H9 (cell line): Measurements from ENCODE around the gene RIPOR1. TPM values are rescaled to one million over a fixed set of nuclear protein-coding genes. Genes with fewer than 3 reads are reported as not detected.
"Not testable (repeated sequence)": the region's sequence is repeated elsewhere in the genome, so short reads cannot be mapped to it uniquely, and the experiment has no call there.

ENCODE experiments used
- DNase-seq: peaks from one replicate; pipeline ENCODE4 v3.0.0-alpha.2; 2017
- H2AFZ ChIP-seq: one replicate; pipeline ENCODE4 v1.6.1; 2013; ENCODE audit warnings: mild to moderate bottlenecking, low read length, control low read depth, moderate library complexity
- H2AK5ac ChIP-seq: 2 replicates; pipeline ENCODE4 v1.6.1; 2013; ENCODE audit warnings: low read length, control low read depth, mixed read lengths; ENCODE audit not compliant: insufficient read length
- H2BK120ac ChIP-seq: one replicate; pipeline ENCODE4 v1.6.1; 2013; ENCODE audit warnings: low read depth, mild to moderate bottlenecking, low read length, control low read depth, inconsistent platforms; ENCODE audit not compliant: poor library complexity, severe bottlenecking
- H2BK12ac ChIP-seq: 2 replicates; pipeline ENCODE4 v1.6.1; 2013; ENCODE audit warnings: low read length, control low read depth, mixed read lengths, low read depth; ENCODE audit not compliant: insufficient read length
- H2BK15ac ChIP-seq: 2 replicates; pipeline ENCODE4 v1.6.1; 2013; ENCODE audit warnings: low read depth, low read length, control low read depth
- H2BK20ac ChIP-seq: one replicate; pipeline ENCODE4 v1.6.1; 2013; ENCODE audit warnings: low read depth, mild to moderate bottlenecking, low read length, control low read depth, inconsistent platforms; ENCODE audit not compliant: poor library complexity, severe bottlenecking
- H2BK5ac ChIP-seq: 2 replicates; pipeline ENCODE4 v1.6.1; 2013; ENCODE audit warnings: low read length, control low read depth, mixed read lengths; ENCODE audit not compliant: insufficient read length
- H3K14ac ChIP-seq: 2 replicates; pipeline ENCODE4 v1.6.1; 2013; ENCODE audit warnings: low read length, control low read depth; ENCODE audit not compliant: insufficient read depth
- H3K18ac ChIP-seq: 2 replicates; pipeline ENCODE4 v1.6.1; 2013; ENCODE audit warnings: low read depth, mild to moderate bottlenecking, mixed read lengths, low read length, control low read depth; ENCODE audit not compliant: insufficient read length
- H3K23ac ChIP-seq: 2 replicates; pipeline ENCODE4 v1.6.1; 2013; ENCODE audit warnings: low read length, control low read depth, mixed read lengths, low read depth; ENCODE audit not compliant: insufficient read length
- H3K23me2 ChIP-seq: 2 replicates; pipeline ENCODE4 v1.6.1; 2013; ENCODE audit warnings: low read depth, mild to moderate bottlenecking, mixed read lengths, low read length, control low read depth; ENCODE audit not compliant: insufficient read length, poor library complexity, severe bottlenecking
- H3K27ac ChIP-seq: 2 replicates; pipeline ENCODE4 v1.5.1; 2013; ENCODE audit warnings: low read length, control low read depth, mixed read lengths, low read depth; ENCODE audit not compliant: insufficient read length
- H3K27me3 ChIP-seq: 2 replicates; pipeline ENCODE4 v1.6.1; 2013; ENCODE audit warnings: low read length, control low read depth, inconsistent platforms; ENCODE audit not compliant: insufficient read depth
- H3K4ac ChIP-seq: 2 replicates; pipeline ENCODE4 v1.6.1; 2013; ENCODE audit warnings: low read depth, mild to moderate bottlenecking, control low read depth, inconsistent platforms, low read length, moderate library complexity
- H3K4me1 ChIP-seq: 2 replicates; pipeline ENCODE4 v1.6.1; 2013; ENCODE audit warnings: low read length, control low read depth, inconsistent platforms; ENCODE audit not compliant: insufficient read depth
- H3K4me2 ChIP-seq: 2 replicates; pipeline ENCODE4 v1.6.1; 2013; ENCODE audit warnings: low read length, control low read depth, mixed read lengths; ENCODE audit not compliant: insufficient read length, insufficient read depth
- H3K56ac ChIP-seq: 2 replicates; pipeline ENCODE4 v1.6.1; 2013; ENCODE audit warnings: low read depth, mild to moderate bottlenecking, mixed read lengths, low read length, control low read depth; ENCODE audit not compliant: insufficient read length
- H3K79me1 ChIP-seq: 2 replicates; pipeline ENCODE4 v1.6.1; 2013; ENCODE audit warnings: low read depth, mild to moderate bottlenecking, moderate library complexity, low read length, control low read depth, inconsistent platforms; ENCODE audit not compliant: insufficient read depth, poor library complexity, severe bottlenecking
- H3K79me2 ChIP-seq: 2 replicates; pipeline ENCODE4 v1.6.1; 2013; ENCODE audit warnings: low read length, control low read depth, inconsistent platforms; ENCODE audit not compliant: insufficient read depth
- H3K9ac ChIP-seq: 2 replicates; pipeline ENCODE4 v1.6.1; 2013; ENCODE audit warnings: low read length, control low read depth, mixed read lengths; ENCODE audit not compliant: insufficient read length; ENCODE audit errors: extremely low read depth
- H3K9me3 ChIP-seq: one replicate; pipeline ENCODE4 v1.6.1; 2013; ENCODE audit warnings: low read depth, low read length, inconsistent platforms; ENCODE audit not compliant: control insufficient read depth
- H3T11ph ChIP-seq: one replicate; pipeline ENCODE4 v1.6.1; 2013; ENCODE audit warnings: mild to moderate bottlenecking, low read length, control low read depth, inconsistent platforms
- H4K20me1 ChIP-seq: one replicate; pipeline ENCODE4 v1.6.1; 2013; ENCODE audit not compliant: control insufficient read depth, insufficient read length, insufficient read depth
- H4K5ac ChIP-seq: 2 replicates; pipeline ENCODE4 v1.6.1; 2013; ENCODE audit warnings: low read depth, mild to moderate bottlenecking, mixed read lengths, low read length, control low read depth; ENCODE audit not compliant: insufficient read length
- H4K8ac ChIP-seq: replicated peaks from 2 replicates; pipeline ENCODE4 v1.6.1; 2013; ENCODE audit warnings: low read length, control low read depth, mixed read lengths, low read depth; ENCODE audit not compliant: insufficient read length
- H4K91ac ChIP-seq: 2 replicates; pipeline ENCODE4 v1.6.1; 2013; ENCODE audit warnings: low read depth, mild to moderate bottlenecking, moderate library complexity, mixed read lengths, low read length, control low read depth; ENCODE audit not compliant: insufficient read length
- H3K27ac Mint-ChIP-seq, 3 experiments: 2 replicates in 2 of 3; 3 replicates in 1 of 3; pipeline ENCODE4 v1.8.0; 2020 to 2021; ENCODE audit warnings: mixed read lengths in 3 of 3, mild to moderate bottlenecking in 1 of 3, moderate library complexity in 1 of 3
- H3K27me3 Mint-ChIP-seq: 2 replicates; pipeline ENCODE4 v1.8.0; 2021; ENCODE audit warnings: low read depth, mild to moderate bottlenecking, moderate library complexity, mixed read lengths
- H3K36me3 Mint-ChIP-seq, 3 experiments: 2 replicates in 2 of 3; 3 replicates in 1 of 3; pipeline ENCODE4 v1.8.0; 2020 to 2021; ENCODE audit warnings: low read depth in 3 of 3, mixed read lengths in 3 of 3; ENCODE audit not compliant: insufficient read depth in 1 of 3
- H3K4me1 Mint-ChIP-seq, 2 experiments: 2 replicates each; pipeline ENCODE4 v1.8.0; 2020; ENCODE audit warnings: mixed read lengths in 2 of 2
- H3K4me3 Mint-ChIP-seq, 2 experiments: 2 replicates in 1 of 2; 3 replicates in 1 of 2; pipeline ENCODE4 v1.8.0; 2020 to 2021; ENCODE audit warnings: mild to moderate bottlenecking in 2 of 2, mixed read lengths in 2 of 2, moderate library complexity in 1 of 2
- H3K9me3 Mint-ChIP-seq, 2 experiments: 2 replicates in 1 of 2; 3 replicates in 1 of 2; pipeline ENCODE4 v1.8.0; 2020; ENCODE audit warnings: mild to moderate bottlenecking in 2 of 2, mixed read lengths in 2 of 2, moderate library complexity in 1 of 2
- WGBS: extraction: QIAGEN DNeasy Blood & Tissue Kit; methylation state at CpG from one replicate; pipeline ENCODE4 v1.1.7; 2013; ENCODE audit warnings: missing lambda C conversion rate, low lambda C conversion rate, mixed read lengths; ENCODE audit not compliant: insufficient read length; ENCODE audit errors: extremely low coverage; 5-methylcytosine and 5-hydroxymethylcytosine counted together
- total RNA-seq: library from RNA; stranded (reverse); gene quantifications from 2 replicates; pipeline ENCODE4 v1.2.1, GENCODE V29; 2021
- TF ChIP-seq, protein P1 (sequence below): fragments of 200-600 bp; sonication (generic); conservative IDR thresholded peaks from 3 replicates; pipeline ENCODE4 v1.8.0; 2021; ENCODE audit warnings: antibody characterized with exemption, mild to moderate bottlenecking

Gene RIPOR1
- total RNA-seq, 1 experiment from 2014 or later, result 14.3 TPM

DNA sequence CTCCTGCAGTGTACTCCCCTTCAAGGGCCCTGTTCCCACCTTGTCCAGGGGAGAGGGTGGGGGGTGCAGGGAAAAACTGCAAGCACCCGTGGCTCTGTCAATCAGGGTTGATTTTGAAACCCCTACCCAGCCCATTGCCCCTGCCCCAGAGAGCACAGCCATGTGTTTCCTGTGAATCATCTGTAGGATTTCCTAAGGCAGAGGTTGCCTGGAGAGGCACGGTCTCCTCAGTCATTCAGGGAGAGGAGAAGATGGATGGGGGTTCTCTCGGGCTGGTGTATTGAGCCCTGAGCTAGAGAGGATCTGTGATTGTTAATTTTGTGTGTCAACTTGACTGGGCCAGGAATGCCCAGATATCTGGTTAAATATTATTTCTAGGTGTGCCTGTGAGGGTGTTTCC is 41.8 kb upstream of the RIPOR1 start:
- H3K4me1 ChIP-seq, result no peaks in the 10 kb centered on the region
- no peak overlapping the region for H4K8ac ChIP-seq
- no peaks in the 10 kb centered on the region for H4K20me1 ChIP-seq
- DNase-seq, result no peak
- H3K4ac ChIP-seq, result no peak overlapping the region
- no peak overlapping the region for H3K4me2 ChIP-seq
- Mint-ChIP-seq H3K9me3 (peaks cover 6 to 13% of the 10 kb centered on the region in 2 experiments; a peak in 4 of 5 replicates), H3K4me1 (peaks cover 13 to 20% of the 10 kb centered on the region in 2 experiments), H3K36me3 (peaks cover 0 to 2% (median 0%) of the 10 kb centered on the region in 3 experiments; a peak in 2 of 7 replicates), H3K27ac (no peak overlapping the region), H3K4me3 (no peak overlapping the region), H3K27me3 (peaks cover 73% of the 10 kb centered on the region)
- TF ChIP-seq, protein P1, sequence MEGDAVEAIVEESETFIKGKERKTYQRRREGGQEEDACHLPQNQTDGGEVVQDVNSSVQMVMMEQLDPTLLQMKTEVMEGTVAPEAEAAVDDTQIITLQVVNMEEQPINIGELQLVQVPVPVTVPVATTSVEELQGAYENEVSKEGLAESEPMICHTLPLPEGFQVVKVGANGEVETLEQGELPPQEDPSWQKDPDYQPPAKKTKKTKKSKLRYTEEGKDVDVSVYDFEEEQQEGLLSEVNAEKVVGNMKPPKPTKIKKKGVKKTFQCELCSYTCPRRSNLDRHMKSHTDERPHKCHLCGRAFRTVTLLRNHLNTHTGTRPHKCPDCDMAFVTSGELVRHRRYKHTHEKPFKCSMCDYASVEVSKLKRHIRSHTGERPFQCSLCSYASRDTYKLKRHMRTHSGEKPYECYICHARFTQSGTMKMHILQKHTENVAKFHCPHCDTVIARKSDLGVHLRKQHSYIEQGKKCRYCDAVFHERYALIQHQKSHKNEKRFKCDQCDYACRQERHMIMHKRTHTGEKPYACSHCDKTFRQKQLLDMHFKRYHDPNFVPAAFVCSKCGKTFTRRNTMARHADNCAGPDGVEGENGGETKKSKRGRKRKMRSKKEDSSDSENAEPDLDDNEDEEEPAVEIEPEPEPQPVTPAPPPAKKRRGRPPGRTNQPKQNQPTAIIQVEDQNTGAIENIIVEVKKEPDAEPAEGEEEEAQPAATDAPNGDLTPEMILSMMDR, result no peak
- H3K79me2 ChIP-seq, result no peaks in the 10 kb centered on the region
- H3K56ac ChIP-seq, result no peak overlapping the region
- no peak overlapping the region for H4K91ac ChIP-seq
- peaks cover 47% of the 10 kb centered on the region for H3K27me3 ChIP-seq
- H2BK120ac ChIP-seq, result no peak overlapping the region
- no peak overlapping the region for H3K27ac ChIP-seq
- no peak overlapping the region for H2BK20ac ChIP-seq
- H3K23me2 ChIP-seq, result no peaks in the 10 kb centered on the region
- H3K79me1 ChIP-seq, result no peaks in the 10 kb centered on the region
- no peak overlapping the region for H2AFZ ChIP-seq
- no peak overlapping the region for H2BK5ac ChIP-seq
- no CpG with 5 or more reads among the region's 3 CpGs for WGBS
- H2AK5ac ChIP-seq, result no peak overlapping the region
- H4K5ac ChIP-seq, result no peak overlapping the region
- no peak overlapping the region for H3K14ac ChIP-seq
- H3K9me3 ChIP-seq, result peaks cover 7% of the 10 kb centered on the region
- no peak overlapping the region for H3K18ac ChIP-seq
- no peak overlapping the region for H2BK12ac ChIP-seq
- no peak overlapping the region for H2BK15ac ChIP-seq
- H3K23ac ChIP-seq, result no peak overlapping the region
- H3T11ph ChIP-seq, result no peak overlapping the region
- H3K9ac ChIP-seq, result no peak overlapping the region

GRCh38 chr16:67487561-67487960 is 41.1 kb upstream of the RIPOR1 start:
- H3K23me2 ChIP-seq, H3K56ac ChIP-seq: not testable (repeated sequence)
- no CpG with 5 or more reads among the region's 4 CpGs for WGBS

More at GRCh38 chr16:67487561-67487960, 41.1 kb upstream of the RIPOR1 start:
- not testable (repeated sequence) for H3K18ac ChIP-seq, H3K27ac ChIP-seq, H2BK20ac ChIP-seq, H2AK5ac ChIP-seq, H3K9me3 ChIP-seq, H4K8ac ChIP-seq, H3K14ac ChIP-seq, H4K91ac ChIP-seq, H2BK15ac ChIP-seq, H3K27ac Mint-ChIP-seq, H3K79me1 ChIP-seq, DNase-seq, H3K4me1 ChIP-seq, H3K4ac ChIP-seq, H3K9ac ChIP-seq, H2BK120ac ChIP-seq, H2BK5ac ChIP-seq, H2AFZ ChIP-seq, H3T11ph ChIP-seq, H2BK12ac ChIP-seq, H3K4me3 Mint-ChIP-seq, H4K20me1 ChIP-seq, H3K4me2 ChIP-seq, H3K36me3 Mint-ChIP-seq, H3K79me2 ChIP-seq, H4K5ac ChIP-seq, H3K23ac ChIP-seq
- H3K4me1 Mint-ChIP-seq, result peaks cover 10 to 16% of the 10 kb centered on the region in 2 experiments
- H3K9me3 Mint-ChIP-seq, result peaks cover 6 to 13% of the 10 kb centered on the region in 2 experiments; a peak in 4 of 5 replicates
- peaks cover 81% of the 10 kb centered on the region for H3K27me3 Mint-ChIP-seq
- peaks cover 53% of the 10 kb centered on the region for H3K27me3 ChIP-seq
